Measurements from ENCODE around the gene UCK1. TPM values are rescaled to one million over a fixed set of nuclear protein-coding genes. Genes with fewer than 3 reads are reported as not detected.

UCK1 gene
- total RNA-seq, 3 donors from 2014 or later (not counting 1 experiment from before 2014, with no cell fraction given), result 29.9 to 35.2 (median 30.2) TPM

GRCh38 chr9:131490514-131490913 is 40.5 kb downstream of the UCK1 start:
- no peak overlapping the region for H3K4me3 ChIP-seq (ENCODE audit: low read length)
- H3K27ac Mint-ChIP-seq, result peak overlapping the region in 1 of 2 donors; percentile 62

GRCh38 chr9:131487621-131488031 is 43.4 kb downstream of the UCK1 start:
- Mint-ChIP-seq H3K27me3 (ENCODE audit: low read depth in 2 of 2) (no peaks in the 10 kb centered on the region), H3K27ac (peak overlapping the region in 1 of 2 donors; percentile 16), H3K4me1 (peaks cover 0 to 17% of the 10 kb centered on the region in 2 donors), H3K36me3 (no peaks in the 10 kb centered on the region), H3K4me3 (no peak overlapping the region), H3K9me3 (no peaks in the 10 kb centered on the region)
- Histone ChIP-seq H3K27me3 (ENCODE audit: control insufficient read depth, insufficient read depth, low read length) (no peaks in the 10 kb centered on the region), H3K27ac (ENCODE audit: low read length) (no peak overlapping the region), H3K36me3 (ENCODE audit: control insufficient read depth, insufficient read depth, low read length) (peaks cover 98% of the 10 kb centered on the region), H3K9me3 (ENCODE audit: control insufficient read depth, insufficient read depth, low read length) (no peaks in the 10 kb centered on the region), H3K4me1 (ENCODE audit: control insufficient read depth, insufficient read depth, low read length) (no peaks in the 10 kb centered on the region), H3K4me3 (ENCODE audit: low read length) (no peak overlapping the region)
- no peak for DNase-seq
- ATAC-seq, result no peak
- intact Hi-C loops (cut with micrococcal nuclease), result no loop called here
- TF ChIP-seq CTCF (IDR thresholded peaks at IDR 0.05), result no peak
- 92% methylated on average over 14 of the region's 14 CpGs for WGBS (ENCODE audit: insufficient coverage)

More at GRCh38 chr9:131490514-131490913, 40.5 kb downstream of the UCK1 start:
- Histone ChIP-seq H3K36me3 (ENCODE audit: control insufficient read depth, insufficient read depth, low read length) (peaks cover 97% of the 10 kb centered on the region), H3K27me3 (ENCODE audit: control insufficient read depth, insufficient read depth, low read length) (no peaks in the 10 kb centered on the region), H3K27ac (ENCODE audit: low read length) (no peak overlapping the region), H3K9me3 (ENCODE audit: control insufficient read depth, insufficient read depth, low read length) (no peaks in the 10 kb centered on the region), H3K4me1 (ENCODE audit: control insufficient read depth, insufficient read depth, low read length) (no peaks in the 10 kb centered on the region)
- Mint-ChIP-seq H3K9me3 (no peaks in the 10 kb centered on the region), H3K4me1 (peaks cover 0 to 17% of the 10 kb centered on the region in 2 donors), H3K27me3 (ENCODE audit: low read depth in 2 of 2) (no peaks in the 10 kb centered on the region), H3K4me3 (no peak overlapping the region), H3K36me3 (no peaks in the 10 kb centered on the region)
- ATAC-seq, result no peak
- intact Hi-C loops (cut with micrococcal nuclease), result no loop called here
- TF ChIP-seq CTCF (IDR thresholded peaks at IDR 0.05), result no peak
- 84% methylated on average over 8 of the region's 8 CpGs for WGBS (ENCODE audit: insufficient coverage)
- no peak for DNase-seq

GRCh38 chr9:131487001-131487400 is 44.1 kb downstream of the UCK1 start:
- Histone ChIP-seq H3K27me3 (ENCODE audit: control insufficient read depth, insufficient read depth, low read length) (no peaks in the 10 kb centered on the region), H3K27ac (ENCODE audit: low read length) (no peak overlapping the region), H3K9me3 (ENCODE audit: control insufficient read depth, insufficient read depth, low read length) (no peaks in the 10 kb centered on the region), H3K4me3 (ENCODE audit: low read length) (no peak overlapping the region), H3K36me3 (ENCODE audit: control insufficient read depth, insufficient read depth, low read length) (peaks cover 98% of the 10 kb centered on the region), H3K4me1 (ENCODE audit: control insufficient read depth, insufficient read depth, low read length) (no peaks in the 10 kb centered on the region)
- Mint-ChIP-seq H3K4me1 (peaks cover 0 to 20% of the 10 kb centered on the region in 2 donors), H3K36me3 (no peaks in the 10 kb centered on the region), H3K27me3 (ENCODE audit: low read depth in 2 of 2) (no peaks in the 10 kb centered on the region), H3K9me3 (no peaks in the 10 kb centered on the region), H3K4me3 (no peak overlapping the region), H3K27ac (peak overlapping the region in 1 of 2 donors; percentile 16)
- intact Hi-C loops (cut with micrococcal nuclease), result no loop called here
- 97% methylated on average over 9 of the region's 9 CpGs for WGBS (ENCODE audit: insufficient coverage)
- ATAC-seq (no peak), DNase-seq (no peak)
- TF ChIP-seq CTCF (IDR thresholded peaks at IDR 0.05), result no peak

- no peaks in the 10 kb centered on the region for H3K9me3 Mint-ChIP-seq
- no peak for ATAC-seq
- Histone ChIP-seq H3K27ac (ENCODE audit: low read length) (no peak overlapping the region), H3K36me3 (ENCODE audit: control insufficient read depth, insufficient read depth, low read length) (peaks cover 92% of the 10 kb centered on the region), H3K9me3 (ENCODE audit: control insufficient read depth, insufficient read depth, low read length) (no peaks in the 10 kb centered on the region), H3K4me3 (ENCODE audit: low read length) (no peak overlapping the region), H3K4me1 (ENCODE audit: control insufficient read depth, insufficient read depth, low read length) (no peaks in the 10 kb centered on the region), H3K27me3 (ENCODE audit: control insufficient read depth, insufficient read depth, low read length) (no peaks in the 10 kb centered on the region)
- 89% methylated on average over 17 of the region's 19 CpGs for WGBS (ENCODE audit: insufficient coverage)
- H3K36me3 Mint-ChIP-seq, result no peaks in the 10 kb centered on the region
- H3K4me1 Mint-ChIP-seq, result peaks cover 0 to 21% of the 10 kb centered on the region in 2 donors
- intact Hi-C loops (cut with micrococcal nuclease), result no loop called here
- no peak overlapping the region for H3K4me3 Mint-ChIP-seq
- H3K27me3 Mint-ChIP-seq (ENCODE audit: low read depth in 2 of 2), result no peaks in the 10 kb centered on the region
- no peak for DNase-seq
- no peak for TF ChIP-seq CTCF (IDR thresholded peaks at IDR 0.05)
- H3K27ac Mint-ChIP-seq, result no peak overlapping the region
Observed at GRCh38 chr9:131485728-131486422, 45.2 kb downstream of the UCK1 start.

Data from natural killer cell (primary cell).